HG02763 (cell line): ENCODE results near the gene ACOT7.
"Not testable (repeated sequence)": the region's sequence is repeated elsewhere in the genome, so short reads cannot be mapped to it uniquely, and the experiment has no call there.

Experiments used
- ATAC-seq: cut with Tn5 transposase; IDR thresholded peaks from one replicate; pipeline ENCODE4 v1.9.1; 2021; ENCODE audit warnings: mild to moderate bottlenecking, moderate library complexity; ENCODE audit not compliant: unreplicated experiment

Gene ACOT7

GRCh38 chr1:6401673-6402072, 8.1 kb upstream of the ACOT7 start:
- ATAC-seq: no peak

- no peak for ATAC-seq
These were observed 5.7 kb upstream of the ACOT7 start for GRCh38 chr1:6399294-6399693.

GRCh38 chr1:6397844-6398441, 4.4 kb upstream of the ACOT7 start:
- no peak for ATAC-seq

GRCh38 chr1:6396998-6397397, 3.4 kb upstream of the ACOT7 start:
- no peak for ATAC-seq

- ATAC-seq: not testable (repeated sequence)
These were observed 2.2 kb upstream of the ACOT7 start for GRCh38 chr1:6395781-6396244.

GRCh38 chr1:6395130-6395529, 1.6 kb upstream of the ACOT7 start:
- ATAC-seq: not testable (repeated sequence)

GRCh38 chr1:6392809-6393399, 663 bp downstream of the ACOT7 start:
- ATAC-seq: no peak

GRCh38 chr1:6391951-6392808, 1.4 kb downstream of the ACOT7 start:
- no peak for ATAC-seq

GRCh38 chr1:6389971-6390370, 3.6 kb downstream of the ACOT7 start:
- no peak for ATAC-seq

GRCh38 chr1:6386371-6386949, 7.1 kb downstream of the ACOT7 start:
- no peak for ATAC-seq

GRCh38 chr1:6385488-6386191, 7.9 kb downstream of the ACOT7 start:
- ATAC-seq: no peak

- no peak for ATAC-seq
These were observed 8.6 kb downstream of the ACOT7 start for GRCh38 chr1:6384962-6385361.

GRCh38 chr1:6384135-6384534, 9.4 kb downstream of the ACOT7 start:
- ATAC-seq: no peak

- no peak for ATAC-seq
These were observed 13.5 kb downstream of the ACOT7 start for GRCh38 chr1:6380037-6380436.

- ATAC-seq: no peak
These were observed 15.3 kb downstream of the ACOT7 start for GRCh38 chr1:6378096-6378746.

GRCh38 chr1:6373961-6374720, 19.4 kb downstream of the ACOT7 start:
- ATAC-seq: no peak

- ATAC-seq: not testable (repeated sequence)
These were observed 21.3 kb downstream of the ACOT7 start for GRCh38 chr1:6372236-6372635.

- no peak for ATAC-seq
These were observed 23.6 kb downstream of the ACOT7 start for GRCh38 chr1:6370006-6370405.

GRCh38 chr1:6367381-6368012, 26.1 kb downstream of the ACOT7 start:
- ATAC-seq: no peak
